ENCODE data around the gene ZNF26. TPM values are rescaled to one million over a fixed set of nuclear protein-coding genes. Genes with fewer than 3 reads are reported as not detected.

Gene ZNF26
- total RNA-seq, 1 experiment from 2014 or later, result 16.0 TPM

GRCh38 chr12:132952371-132953162, 33.6 kb upstream of the ZNF26 start:
- H3K27ac ChIP-seq (ENCODE audit: low read depth, low read length, poor library complexity, severe bottlenecking), result no peak overlapping the region
- CTCF ChIA-PET, result no interaction called here
- no peaks in the 10 kb centered on the region for H3K36me3 ChIP-seq (ENCODE audit: insufficient read depth, low read length, poor library complexity, severe bottlenecking)
- POLR2A ChIA-PET (ENCODE audit: low non-redundant PET), result no interaction called here
- DNase-seq (ENCODE audit: low spot score), result no peak
- no TSS peak for BruUV-seq (replicated peaks)
- peaks cover 39% of the 10 kb centered on the region for H3K9me3 ChIP-seq (ENCODE audit: low read depth, low read length, poor library complexity, severe bottlenecking)
- H3K4me3 ChIP-seq (ENCODE audit: low read depth, low read length, poor library complexity, severe bottlenecking), result no peak overlapping the region
- H3K27me3 ChIP-seq (replicated peaks; ENCODE audit: insufficient read depth, low read depth, low read length, poor library complexity), result no peaks in the 10 kb centered on the region
- intact Hi-C loops (cut with micrococcal nuclease; ENCODE audit: unreplicated experiment), result no loop called here
- TF ChIP-seq CTCF (conservative IDR thresholded peaks at IDR 0.05; ENCODE audit: low read depth, low read length) (no peak), EZH2 (IDR thresholded peaks at IDR 0.05; ENCODE audit: borderline replicate concordance, low read depth, low read length, poor library complexity, severe bottlenecking) (no peak)
- no peaks in the 10 kb centered on the region for H3K4me1 ChIP-seq (ENCODE audit: insufficient read depth, low read length, poor library complexity, severe bottlenecking)

- no peak overlapping the region for H3K4me3 ChIP-seq (ENCODE audit: low read depth, low read length, poor library complexity, severe bottlenecking)
- ChIA-PET POLR2A (ENCODE audit: low non-redundant PET) (no interaction called here), CTCF (no interaction called here)
- DNase-seq (ENCODE audit: low spot score), result no peak
- H3K27me3 ChIP-seq (replicated peaks; ENCODE audit: insufficient read depth, low read depth, low read length, poor library complexity), result no peaks in the 10 kb centered on the region
- H3K9me3 ChIP-seq (ENCODE audit: low read depth, low read length, poor library complexity, severe bottlenecking), result peaks cover 39% of the 10 kb centered on the region
- no peak for TF ChIP-seq CTCF (conservative IDR thresholded peaks at IDR 0.05; ENCODE audit: low read depth, low read length)
- no peak for TF ChIP-seq EZH2 (IDR thresholded peaks at IDR 0.05; ENCODE audit: borderline replicate concordance, low read depth, low read length, poor library complexity, severe bottlenecking)
- BruUV-seq (replicated peaks), result no TSS peak
- no peak overlapping the region for H3K27ac ChIP-seq (ENCODE audit: low read depth, low read length, poor library complexity, severe bottlenecking)
- intact Hi-C loops (cut with micrococcal nuclease; ENCODE audit: unreplicated experiment), result no loop called here
- no peaks in the 10 kb centered on the region for H3K36me3 ChIP-seq (ENCODE audit: insufficient read depth, low read length, poor library complexity, severe bottlenecking)
- no peaks in the 10 kb centered on the region for H3K4me1 ChIP-seq (ENCODE audit: insufficient read depth, low read length, poor library complexity, severe bottlenecking)
These were observed 33.1 kb upstream of the ZNF26 start for GRCh38 chr12:132953163-132953425.

GRCh38 chr12:132953771-132954170, 32.4 kb upstream of the ZNF26 start:
- no peak for DNase-seq (ENCODE audit: low spot score)
- TF ChIP-seq EZH2 (IDR thresholded peaks at IDR 0.05; ENCODE audit: borderline replicate concordance, low read depth, low read length, poor library complexity, severe bottlenecking), result no peak
- no peak for TF ChIP-seq CTCF (conservative IDR thresholded peaks at IDR 0.05; ENCODE audit: low read depth, low read length)
- Histone ChIP-seq H3K4me1 (ENCODE audit: insufficient read depth, low read length, poor library complexity, severe bottlenecking) (no peaks in the 10 kb centered on the region), H3K9me3 (ENCODE audit: low read depth, low read length, poor library complexity, severe bottlenecking) (peaks cover 39% of the 10 kb centered on the region), H3K27ac (ENCODE audit: low read depth, low read length, poor library complexity, severe bottlenecking) (no peak overlapping the region), H3K4me3 (ENCODE audit: low read depth, low read length, poor library complexity, severe bottlenecking) (no peak overlapping the region), H3K36me3 (ENCODE audit: insufficient read depth, low read length, poor library complexity, severe bottlenecking) (no peaks in the 10 kb centered on the region), H3K27me3 (replicated peaks; ENCODE audit: insufficient read depth, low read depth, low read length, poor library complexity) (no peaks in the 10 kb centered on the region)
- POLR2A ChIA-PET (ENCODE audit: low non-redundant PET), result no interaction called here
- CTCF ChIA-PET, result no interaction called here
- intact Hi-C loops (cut with micrococcal nuclease; ENCODE audit: unreplicated experiment), result no loop called here
- no TSS peak for BruUV-seq (replicated peaks)

Measured in A673 (cell line).